Erythroblast (primary cell): ENCODE results near the gene DSPP.
"Not testable (repeated sequence)": the region's sequence is repeated elsewhere in the genome, so short reads cannot be mapped to it uniquely, and the experiment has no call there.

Experiments
- DNase-seq, 2 experiments: peaks; one replicate each; lab custom pipeline; 2025; lab: John Stamatoyannopoulos, UW
- GATA1 ChIP-seq: IDR thresholded peaks from 2 replicates; pipeline ENCODE4 v1.6.1; 2011; ENCODE audit warnings: low read depth, mild to moderate bottlenecking, control low read depth, low read length, moderate library complexity
- POLR2A ChIP-seq: IDR thresholded peaks from 2 replicates; pipeline ENCODE4 v1.6.1; 2011; ENCODE audit warnings: mild to moderate bottlenecking, low read length

DSPP gene

DNA sequence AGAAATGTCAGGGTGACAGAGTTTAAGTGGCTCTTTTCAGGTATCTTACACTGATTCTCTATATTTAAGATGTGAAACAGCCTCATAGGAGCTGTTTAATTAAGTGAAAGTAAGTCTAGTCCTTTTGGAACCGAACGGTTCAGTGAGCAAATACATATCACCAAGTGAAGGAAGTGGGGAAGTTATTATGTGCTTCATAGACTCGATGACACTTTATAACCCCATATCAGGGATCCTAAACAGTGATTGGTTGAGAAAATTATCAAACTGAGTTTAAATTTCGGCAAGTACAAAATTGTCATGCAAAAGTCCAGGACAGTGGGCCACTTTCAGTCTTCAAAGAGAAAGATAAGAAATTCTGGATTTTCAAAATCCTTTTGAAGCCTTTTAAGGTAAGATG lies at the start of gene DSPP:
DSPP (plus strand) TSS at position 301 of the 400 bp plus-strand sequence. CDS start 2,380 bp downstream, outside the sequence.
- TF ChIP-seq POLR2A (no peak), GATA1 (no peak)
- no peak for DNase-seq

DNA sequence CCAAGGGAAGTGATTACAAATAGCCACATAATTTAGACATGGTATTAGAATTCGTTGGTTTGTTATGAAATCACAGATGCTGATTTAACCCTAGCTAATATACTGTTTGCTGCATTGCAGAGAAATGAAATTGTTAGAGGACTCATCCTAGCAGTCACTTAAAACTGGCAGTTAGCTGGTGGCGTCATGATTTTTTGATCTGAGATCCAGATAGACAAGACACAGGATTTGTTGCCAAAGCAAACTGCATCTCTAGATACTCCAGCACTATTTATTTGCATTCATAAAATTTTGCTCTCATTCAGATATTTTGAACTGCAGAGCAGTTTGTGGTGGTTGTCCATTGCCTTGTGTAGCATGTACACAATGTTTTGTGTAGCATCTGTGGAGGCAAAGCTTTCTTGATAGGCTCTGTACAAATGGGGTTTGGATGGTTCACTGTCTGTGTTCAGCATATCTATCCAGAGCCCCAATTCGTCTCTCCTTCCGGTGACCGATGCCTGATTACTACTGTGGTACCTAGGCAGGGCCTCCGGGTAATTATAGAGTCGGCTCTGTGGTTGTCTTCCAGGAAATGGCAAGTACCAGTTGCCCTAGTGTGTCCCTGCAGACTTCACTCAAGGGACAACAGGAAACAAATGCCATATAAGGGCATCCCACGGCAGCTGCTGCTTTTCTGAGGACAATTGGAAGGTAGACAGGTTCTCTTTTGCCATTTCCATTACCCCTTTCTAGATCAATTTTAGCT lies 49.1 kb upstream of the DSPP start:
- TF ChIP-seq GATA1 = no peak
- TF ChIP-seq POLR2A = no peak
- DNase-seq = no peak

DNA sequence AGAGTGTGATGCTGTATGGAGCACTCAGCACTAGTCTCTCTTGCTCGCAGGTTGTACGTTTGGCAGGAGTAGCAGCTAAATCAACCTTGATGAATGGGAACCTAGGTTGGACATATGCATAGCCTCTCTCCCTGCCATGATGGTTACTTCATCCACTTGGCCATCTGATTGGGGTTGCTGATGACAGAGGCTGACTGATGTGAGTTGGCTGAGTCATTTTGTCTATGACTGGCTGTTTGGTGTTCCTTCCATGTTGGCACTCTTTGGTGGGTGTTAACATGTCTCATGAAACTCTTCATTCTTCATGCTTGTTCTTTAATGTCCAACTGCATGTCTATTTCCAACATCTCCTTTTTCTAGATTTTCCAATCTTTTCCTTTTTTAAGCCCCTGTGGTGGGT lies 47.5 kb upstream of the DSPP start:
- no peak for TF ChIP-seq GATA1
- no peak for TF ChIP-seq POLR2A
- no peak for DNase-seq

DNA sequence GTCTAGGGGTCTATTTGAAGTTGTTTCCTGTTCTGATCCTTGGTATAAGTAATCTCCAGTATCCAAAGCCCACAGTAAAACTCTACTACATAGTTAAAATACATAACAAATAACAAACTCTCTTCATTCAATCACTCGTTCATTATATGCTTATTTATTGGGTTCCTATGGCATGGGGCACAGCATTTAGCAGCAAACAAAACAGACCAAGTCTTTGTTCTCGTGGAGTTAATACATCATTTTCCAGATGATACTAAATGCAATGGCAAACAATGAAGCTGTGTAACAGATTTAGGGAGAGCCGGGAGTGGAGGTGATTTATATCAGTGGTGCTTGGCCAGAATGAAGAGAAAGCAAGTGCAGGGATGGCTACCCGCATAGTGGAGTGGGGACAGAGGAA lies 42.6 kb upstream of the DSPP start:
- no peak for TF ChIP-seq GATA1
- DNase-seq = no peak

DNA sequence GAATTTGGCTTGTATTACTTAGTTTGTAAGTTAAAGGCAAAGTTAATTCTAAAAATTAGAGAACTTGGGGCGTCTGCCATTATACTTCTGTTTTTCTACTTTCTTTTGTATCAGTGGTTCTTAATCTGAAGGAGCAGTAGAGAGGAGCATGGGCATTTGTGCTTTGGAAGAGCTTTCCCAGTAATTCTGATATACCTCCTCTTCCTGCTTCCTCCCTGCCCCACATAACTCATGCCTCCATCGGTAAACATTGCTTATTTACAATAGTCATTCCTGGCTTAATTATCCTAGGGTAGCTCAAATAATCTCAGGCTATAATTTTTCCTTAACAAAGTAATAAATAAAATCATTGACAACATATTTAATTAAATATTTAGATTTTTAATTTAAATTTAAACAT lies 42.1 kb upstream of the DSPP start:
- DNase-seq = no peak
- no peak for TF ChIP-seq GATA1

DNA sequence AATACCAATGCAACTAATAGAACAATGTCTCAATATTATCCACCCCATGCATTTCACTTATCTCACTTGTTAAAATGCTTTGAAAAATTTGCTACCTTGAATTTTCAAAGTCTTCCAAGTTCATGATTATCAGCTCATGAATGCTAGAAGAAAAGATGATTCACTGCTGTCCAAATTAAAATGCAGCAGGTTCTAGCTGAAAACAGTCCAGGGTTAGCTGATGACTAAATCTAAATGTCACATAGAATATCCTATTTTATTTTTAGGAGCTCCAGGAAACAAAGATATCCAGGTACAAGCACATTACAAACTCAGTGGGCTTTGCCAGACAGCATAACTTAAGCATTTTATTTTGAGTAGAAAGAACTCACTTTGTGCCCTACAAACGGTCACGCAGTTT lies 41.1 kb upstream of the DSPP start:
- no peak for TF ChIP-seq POLR2A
- no peak for TF ChIP-seq GATA1
- no peak for DNase-seq

DNA sequence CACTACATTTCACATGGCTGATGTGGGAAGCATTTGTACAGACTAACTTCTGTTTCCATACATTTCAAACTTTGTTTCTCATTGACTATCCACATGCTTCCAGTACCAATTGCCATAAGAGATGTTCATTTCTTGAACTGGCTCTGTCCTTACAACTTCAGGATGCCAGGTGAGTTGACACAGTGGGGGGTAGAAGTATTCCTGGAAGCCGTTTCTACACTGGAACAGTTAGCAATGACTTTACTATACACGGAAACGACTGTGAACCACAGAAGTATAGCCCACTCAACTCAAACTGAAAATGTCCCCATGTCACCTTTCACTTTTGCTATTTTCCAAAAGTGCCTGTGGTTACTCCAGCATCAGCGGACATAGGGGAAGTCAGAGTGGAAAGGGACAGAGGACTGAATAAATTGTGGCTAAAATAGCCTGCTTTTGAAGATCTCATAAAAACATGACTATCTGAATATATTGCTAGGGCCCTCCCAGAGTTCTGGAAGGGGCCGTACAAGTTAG lies 38.0 kb upstream of the DSPP start:
- no peak for DNase-seq
- TF ChIP-seq POLR2A (no peak), GATA1 (no peak)

DNA sequence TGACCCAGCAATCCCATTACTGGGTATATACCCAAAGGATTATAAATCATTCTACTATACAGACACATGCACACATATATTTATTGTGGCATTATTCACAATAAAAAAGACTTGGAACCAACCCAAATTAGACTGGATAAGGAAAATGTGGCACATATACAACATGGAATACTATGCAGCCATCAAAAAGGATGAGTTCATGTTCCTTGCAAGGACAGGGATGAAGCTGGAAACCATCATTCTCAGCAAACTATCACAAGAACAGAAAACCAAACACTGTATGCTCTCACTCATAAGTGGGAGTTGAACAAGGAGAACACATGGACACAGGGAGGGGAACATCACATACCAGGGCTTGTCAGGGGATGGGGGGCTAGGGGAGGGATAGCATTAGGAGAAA lies 34.0 kb upstream of the DSPP start:
- DNase-seq = not testable (repeated sequence)

DNA sequence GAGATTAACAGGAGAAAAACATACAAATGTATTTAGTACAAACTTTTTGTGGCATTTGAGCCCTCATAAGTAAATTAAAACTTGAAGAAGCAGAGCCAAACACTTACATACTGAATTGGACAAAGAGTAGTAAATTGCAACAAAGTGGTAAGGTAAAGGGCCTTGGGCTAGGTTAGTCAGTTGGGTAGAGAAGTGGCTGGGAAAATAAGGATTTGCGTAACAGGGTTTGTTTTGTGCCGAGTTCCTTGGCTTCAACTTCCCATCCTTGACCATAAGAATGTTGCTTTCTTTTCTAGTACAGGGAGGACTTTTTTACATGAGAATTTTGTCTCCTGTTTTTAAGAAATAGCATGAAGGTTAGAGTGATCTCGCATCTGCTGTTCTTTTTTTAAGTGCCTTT lies 33.3 kb upstream of the DSPP start:
- no peak for DNase-seq
- TF ChIP-seq POLR2A = no peak
- TF ChIP-seq GATA1 = no peak

DNA sequence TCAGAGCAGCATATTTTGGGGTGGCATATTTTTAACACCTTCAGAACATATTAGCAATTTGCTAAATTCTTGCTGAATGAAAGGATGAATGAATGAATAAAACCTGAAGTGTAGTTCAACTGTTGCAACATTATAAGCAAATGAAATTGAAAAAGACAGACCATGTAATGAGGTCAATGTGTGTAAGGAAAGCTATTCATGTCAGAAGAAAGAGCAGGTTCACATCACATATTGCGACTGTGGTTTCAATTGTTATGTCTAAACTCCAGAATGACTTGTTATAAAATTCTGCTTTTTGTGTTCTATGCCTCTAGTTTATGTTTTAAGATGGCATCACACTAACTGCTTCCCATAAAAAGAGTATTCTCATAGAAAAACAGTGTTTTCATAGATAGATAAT lies 32.9 kb upstream of the DSPP start:
- TF ChIP-seq POLR2A = no peak
- no peak for DNase-seq

DNA sequence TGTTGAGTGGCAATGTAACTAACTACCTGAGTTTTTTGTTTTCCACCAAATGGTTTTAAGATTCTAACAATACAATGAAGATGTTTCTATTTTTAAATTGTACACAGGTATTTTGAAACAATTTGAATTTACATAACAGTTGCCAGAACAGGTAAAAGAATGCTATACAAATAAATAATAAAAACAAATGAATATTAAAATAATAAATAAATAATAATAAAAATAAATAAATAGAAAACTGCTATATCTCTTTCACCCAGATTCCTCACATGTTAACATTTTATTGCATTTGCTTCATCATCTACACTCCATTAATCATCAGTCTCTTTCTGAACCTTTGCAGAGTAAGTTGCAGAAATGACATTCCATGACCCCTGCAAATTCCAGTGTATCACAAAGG lies 32.3 kb upstream of the DSPP start:
- no peak for TF ChIP-seq GATA1
- no peak for DNase-seq

DNA sequence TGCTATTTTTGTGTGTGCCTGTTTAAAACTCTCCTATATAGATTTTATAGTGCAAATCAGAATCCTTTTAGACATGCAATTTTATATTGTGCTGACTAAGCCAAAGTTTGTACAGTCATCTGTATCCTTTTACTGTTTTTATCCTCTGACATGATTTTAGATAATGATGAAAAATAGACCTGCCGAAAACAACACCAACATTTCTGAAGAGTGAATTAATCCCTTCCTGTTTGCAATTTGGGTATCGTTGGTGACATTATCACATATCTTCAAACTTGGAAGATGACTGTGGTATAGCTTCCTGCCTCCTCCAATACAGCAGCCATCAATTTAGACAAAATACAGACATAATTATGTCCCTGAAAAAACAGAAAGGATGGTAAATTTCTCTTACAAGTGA lies 28.9 kb upstream of the DSPP start:
- no peak for DNase-seq
- TF ChIP-seq POLR2A = no peak
- TF ChIP-seq GATA1 = no peak

DNA sequence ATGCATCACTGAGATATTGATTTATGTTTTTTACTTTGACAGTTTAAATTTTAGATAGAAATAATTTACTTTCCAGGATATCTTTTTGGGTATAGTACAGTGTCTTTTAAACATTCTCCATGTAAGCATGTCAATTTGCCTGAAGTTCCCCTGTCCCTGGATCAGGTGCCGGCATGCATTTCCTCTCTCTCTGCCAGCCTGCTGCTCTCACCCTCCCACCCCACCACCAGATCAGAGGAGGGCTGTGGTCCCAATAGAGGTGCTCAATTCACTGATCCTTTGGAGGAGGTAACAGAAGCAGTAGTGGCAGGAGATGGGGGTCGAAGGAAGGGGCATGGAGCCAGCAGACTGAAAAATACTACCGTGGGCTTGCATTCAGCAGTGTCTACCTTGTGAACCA lies 28.3 kb upstream of the DSPP start:
- DNase-seq = no peak
- TF ChIP-seq GATA1 = no peak

DNA sequence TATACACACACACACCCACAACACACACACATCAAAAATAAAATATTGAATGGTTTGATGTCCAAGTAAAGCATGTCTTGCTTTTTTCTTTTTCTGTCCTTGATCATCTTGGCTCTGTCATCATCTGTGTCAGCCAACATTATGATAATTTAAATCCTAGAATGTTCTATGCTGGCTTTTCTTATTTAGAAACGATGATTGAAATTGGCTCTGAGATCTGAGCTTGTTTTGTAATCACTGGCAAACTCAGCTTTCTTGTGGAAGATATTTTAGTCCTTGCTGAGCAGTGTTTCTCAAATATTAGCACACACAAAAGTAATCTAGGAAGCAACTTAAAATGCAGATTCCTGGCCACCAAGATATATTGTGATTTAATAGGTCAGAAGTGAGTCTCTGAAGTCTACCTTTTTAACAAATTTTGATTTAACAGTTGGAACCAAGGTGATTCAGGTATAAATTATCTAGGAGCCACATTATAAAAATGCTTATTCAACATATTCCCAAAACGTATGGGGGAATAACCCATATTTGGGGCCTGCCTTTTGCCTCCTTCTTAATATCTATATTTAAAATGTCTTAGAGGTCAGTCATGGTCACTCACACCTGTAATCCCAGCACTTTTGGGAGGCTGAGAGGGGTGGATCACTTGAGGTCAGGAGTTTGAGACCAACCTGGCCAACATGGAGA lies 24.0 kb upstream of the DSPP start:
- DNase-seq = no peak
- TF ChIP-seq POLR2A = no peak
- no peak for TF ChIP-seq GATA1

DNA sequence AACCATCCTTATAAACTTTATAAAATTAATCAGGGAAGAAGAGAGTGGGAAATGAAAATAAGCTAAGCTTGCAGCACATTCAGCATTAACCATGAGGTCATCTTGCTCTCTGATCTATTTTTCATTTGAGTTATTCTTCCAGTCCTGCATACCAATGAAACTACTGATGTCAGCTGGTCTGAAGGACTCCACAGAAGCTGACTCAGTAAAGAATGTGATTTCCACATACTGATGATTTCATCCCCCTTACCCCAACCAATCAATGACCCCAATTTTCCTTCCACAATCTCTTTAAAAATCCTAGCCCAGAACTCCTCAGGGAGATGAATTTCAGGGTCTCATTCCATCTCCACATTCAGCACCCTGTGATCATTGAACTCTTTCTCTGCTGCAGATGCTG lies 18.8 kb upstream of the DSPP start:
- no peak for DNase-seq
- TF ChIP-seq GATA1 (no peak), POLR2A (no peak)
